Measurements from ENCODE around the gene IL4I1.
A peak's percentile ranks its signal among the peaks of the same experiment; 100 is the strongest.
"Not testable (repeated sequence)": the region's sequence is repeated elsewhere in the genome, so short reads cannot be mapped to it uniquely, and the experiment has no call there.

The IL4I1 gene, protein sequence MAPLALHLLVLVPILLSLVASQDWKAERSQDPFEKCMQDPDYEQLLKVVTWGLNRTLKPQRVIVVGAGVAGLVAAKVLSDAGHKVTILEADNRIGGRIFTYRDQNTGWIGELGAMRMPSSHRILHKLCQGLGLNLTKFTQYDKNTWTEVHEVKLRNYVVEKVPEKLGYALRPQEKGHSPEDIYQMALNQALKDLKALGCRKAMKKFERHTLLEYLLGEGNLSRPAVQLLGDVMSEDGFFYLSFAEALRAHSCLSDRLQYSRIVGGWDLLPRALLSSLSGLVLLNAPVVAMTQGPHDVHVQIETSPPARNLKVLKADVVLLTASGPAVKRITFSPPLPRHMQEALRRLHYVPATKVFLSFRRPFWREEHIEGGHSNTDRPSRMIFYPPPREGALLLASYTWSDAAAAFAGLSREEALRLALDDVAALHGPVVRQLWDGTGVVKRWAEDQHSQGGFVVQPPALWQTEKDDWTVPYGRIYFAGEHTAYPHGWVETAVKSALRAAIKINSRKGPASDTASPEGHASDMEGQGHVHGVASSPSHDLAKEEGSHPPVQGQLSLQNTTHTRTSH

DNA sequence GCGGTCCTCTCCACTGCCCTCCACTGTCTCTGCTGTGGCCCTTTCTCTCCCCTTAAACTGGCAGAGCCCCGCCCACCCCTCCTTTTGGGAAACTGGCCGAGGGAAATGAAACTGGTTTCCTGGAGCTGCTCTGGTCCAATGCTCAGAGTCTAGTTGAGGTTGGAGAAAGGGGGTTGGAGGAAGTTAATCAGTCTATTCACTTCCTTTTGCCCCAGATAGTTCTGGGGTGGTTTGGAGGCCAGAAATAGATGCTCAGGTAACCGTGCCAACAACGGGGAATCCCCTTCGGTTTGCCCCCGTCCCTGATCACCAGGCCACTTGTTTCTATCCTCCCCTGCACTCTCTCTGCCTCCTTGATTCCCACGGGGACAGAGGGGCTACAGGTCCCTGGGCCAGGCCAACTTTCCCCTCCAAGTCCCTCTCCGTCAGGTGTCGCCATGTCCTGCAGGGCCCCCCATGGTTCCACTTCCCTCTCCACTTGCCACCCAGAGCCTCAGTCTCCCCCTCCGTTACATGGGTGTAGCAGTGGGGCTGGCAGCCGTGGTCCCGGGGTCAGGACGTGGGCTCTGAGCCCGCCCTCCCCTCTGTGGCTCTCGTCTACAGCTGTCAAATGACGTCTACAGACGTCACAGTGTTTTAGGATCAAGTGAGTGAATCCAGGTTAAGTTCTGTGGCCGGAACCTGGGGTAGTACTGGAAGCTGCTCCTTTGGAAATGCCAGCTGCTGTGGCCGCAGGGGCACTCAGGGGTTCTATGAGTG is at the start of gene IL4I1:
Gene IL4I1, minus strand, starts transcription at position 25 of the 759 bp plus-strand sequence. CDS start 727 bp downstream, outside the sequence.
- no peak for DNase-seq (ENCODE audit: low spot score)

DNA sequence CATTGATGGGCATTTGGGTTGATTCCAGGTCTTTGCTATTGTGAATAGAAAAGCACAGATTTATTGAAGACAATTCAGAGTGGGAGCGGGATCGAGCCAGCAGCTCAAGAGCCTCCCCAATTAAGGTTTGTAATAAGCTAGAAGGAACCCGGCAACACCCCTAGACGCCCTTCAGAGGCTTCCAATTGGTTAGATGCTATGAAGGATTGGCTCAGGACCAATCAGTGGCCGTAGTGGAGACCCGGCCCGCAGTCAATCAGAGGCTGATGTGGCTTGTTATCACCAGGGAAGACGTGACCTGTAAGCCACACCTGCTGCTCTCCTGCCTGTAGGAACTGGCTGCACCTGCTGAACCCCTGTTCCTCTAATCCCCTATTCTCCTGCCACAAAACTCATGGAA is 49.7 kb upstream of the IL4I1 start:
- no peak for DNase-seq (ENCODE audit: low spot score)

DNA sequence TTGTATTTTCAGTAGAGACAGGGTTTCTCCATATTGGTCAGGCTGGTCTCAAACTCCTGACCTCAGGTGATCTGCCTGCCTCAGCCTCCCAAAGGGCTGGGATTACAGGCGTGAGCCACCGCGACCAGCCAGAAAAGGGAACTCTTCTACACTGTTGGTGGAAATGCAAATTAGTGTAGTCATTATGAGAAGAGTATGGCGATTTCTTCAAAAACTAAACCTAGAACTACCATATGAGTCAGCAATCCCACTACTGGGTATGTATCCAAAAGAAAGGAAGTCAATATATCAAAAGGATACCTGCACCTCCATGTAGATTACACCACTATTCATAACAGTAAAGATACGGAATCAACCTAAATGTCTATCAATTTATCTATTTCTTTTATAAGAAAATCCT is 47.9 kb upstream of the IL4I1 start:
- DNase-seq (ENCODE audit: low spot score): not testable (repeated sequence)

- DNase-seq (ENCODE audit: low spot score): no peak
These were observed 43.8 kb upstream of the IL4I1 start for GRCh38 chr19:49940482-49940791.

GRCh38 chr19:49939721-49940481 is 43.2 kb upstream of the IL4I1 start:
- no peak for DNase-seq (ENCODE audit: low spot score)

- no peak for DNase-seq (ENCODE audit: low spot score)
These were observed 42.0 kb upstream of the IL4I1 start for GRCh38 chr19:49938662-49939061.

GRCh38 chr19:49937750-49938381 is 41.2 kb upstream of the IL4I1 start:
- peak; percentile 83 for DNase-seq (ENCODE audit: low spot score)

GRCh38 chr19:49936549-49936948 is 39.9 kb upstream of the IL4I1 start:
- no peak for DNase-seq (ENCODE audit: low spot score)

DNA sequence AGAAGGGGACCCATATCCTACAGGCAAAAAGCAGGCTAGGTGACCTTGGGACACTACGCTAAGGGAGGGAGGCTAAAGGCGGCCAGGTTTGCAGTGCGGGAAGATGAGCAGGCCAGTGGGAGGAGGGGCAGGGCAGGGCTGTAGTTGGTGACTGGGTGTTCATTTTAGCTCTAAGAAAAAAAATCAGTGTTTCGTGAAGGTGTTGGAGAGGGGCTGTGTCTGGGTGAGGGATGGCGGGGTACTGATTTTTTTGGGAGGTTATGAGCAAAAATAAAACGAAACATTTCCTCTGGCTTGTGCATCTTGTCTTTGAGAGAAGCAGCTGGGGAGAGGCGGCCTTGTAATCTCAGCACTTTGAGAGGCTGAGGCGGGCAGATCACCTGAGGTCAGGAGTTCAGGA is 37.0 kb upstream of the IL4I1 start:
- DNase-seq (ENCODE audit: low spot score): no peak

DNA sequence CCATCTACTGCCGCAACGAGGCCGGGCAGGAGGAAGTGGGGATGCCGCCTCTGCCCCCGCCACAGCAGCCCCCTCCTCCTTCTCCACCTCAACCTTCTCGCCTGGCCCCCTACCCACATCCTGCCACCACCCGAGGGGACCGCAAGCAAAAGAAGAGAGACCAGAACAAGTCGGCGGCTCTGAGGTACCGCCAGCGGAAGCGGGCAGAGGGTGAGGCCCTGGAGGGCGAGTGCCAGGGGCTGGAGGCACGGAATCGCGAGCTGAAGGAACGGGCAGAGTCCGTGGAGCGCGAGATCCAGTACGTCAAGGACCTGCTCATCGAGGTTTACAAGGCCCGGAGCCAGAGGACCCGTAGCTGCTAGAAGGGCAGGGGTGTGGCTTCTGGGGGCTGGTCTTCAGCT is 36.0 kb upstream of the IL4I1 start:
- no peak for DNase-seq (ENCODE audit: low spot score)

- DNase-seq (ENCODE audit: low spot score): no peak
These were observed 35.4 kb upstream of the IL4I1 start for GRCh38 chr19:49932041-49932451.

GRCh38 chr19:49931293-49932040 is 34.8 kb upstream of the IL4I1 start:
- no peak for DNase-seq (ENCODE audit: low spot score)

- no peak for DNase-seq (ENCODE audit: low spot score)
These were observed 33.9 kb upstream of the IL4I1 start for GRCh38 chr19:49930483-49931011.

GRCh38 chr19:49929611-49930482 is 33.2 kb upstream of the IL4I1 start:
- peak; percentile 94 for DNase-seq (ENCODE audit: low spot score)

GRCh38 chr19:49929121-49929610 is 32.5 kb upstream of the IL4I1 start, which contains the start of the genes ATF5 and NUP62:
Gene ATF5 (plus strand): TSS chr19:49929205. CDS start chr19:49930851, 1,646 bp downstream.
Gene NUP62 (minus strand): TSS chr19:49929504. CDS start chr19:49909807, 19,697 bp downstream.
- peak; percentile 89 for DNase-seq (ENCODE audit: low spot score)

DNA sequence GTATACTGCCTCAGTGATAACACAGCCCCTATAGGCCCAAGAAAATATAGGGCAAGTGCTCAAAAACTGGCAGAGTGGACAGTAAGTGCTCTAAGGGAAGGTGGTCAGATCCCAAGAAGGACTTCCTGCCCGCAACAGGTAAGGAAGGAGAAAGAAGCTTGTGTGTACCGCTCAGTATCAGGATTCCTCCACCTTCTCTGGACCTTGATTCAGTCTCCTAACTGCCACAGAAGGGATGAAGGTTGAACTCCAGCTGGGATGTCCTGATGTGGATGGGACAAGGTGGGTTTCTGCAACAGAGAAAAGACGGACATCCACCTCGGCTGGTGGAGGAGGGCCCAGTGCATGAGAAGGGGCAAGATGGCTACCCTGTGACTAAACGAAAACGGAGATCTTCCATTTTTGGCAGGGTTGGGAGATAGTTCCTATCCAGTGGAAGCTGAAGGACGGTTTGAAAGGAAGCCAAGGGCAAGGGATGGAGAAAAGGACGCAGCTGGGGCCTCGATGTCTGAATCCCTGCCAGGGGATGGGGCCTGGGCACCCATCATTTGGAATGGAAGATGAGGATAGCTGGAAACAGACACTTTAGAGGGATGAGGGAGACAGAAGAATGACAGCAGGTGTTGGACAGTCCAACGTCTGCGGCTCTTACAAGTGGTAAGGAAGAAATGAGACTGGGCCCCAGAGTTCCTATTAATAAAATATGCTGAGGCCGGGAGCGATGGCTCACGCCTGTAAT is 31.0 kb upstream of the IL4I1 start:
- DNase-seq (ENCODE audit: low spot score): no peak

DNA sequence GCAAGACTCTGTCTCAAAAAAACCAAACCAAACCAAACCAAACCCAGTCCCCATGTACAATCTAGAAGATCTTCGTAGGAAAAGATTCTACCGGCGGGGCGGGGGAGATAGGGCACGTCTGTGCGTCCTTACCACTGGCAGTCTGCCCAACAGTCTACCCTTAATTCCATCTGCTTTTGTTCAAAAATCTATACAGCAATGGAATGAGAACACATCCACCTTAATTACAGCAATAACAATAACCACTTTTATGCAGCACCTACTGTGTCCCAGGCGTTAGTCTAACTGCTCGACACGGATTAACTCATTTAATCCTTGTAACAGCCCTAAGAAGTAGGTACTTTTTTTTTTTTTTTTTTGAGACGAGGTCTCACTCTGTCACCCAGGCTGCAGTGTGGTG is 29.8 kb upstream of the IL4I1 start:
- no peak for DNase-seq (ENCODE audit: low spot score)

DNA sequence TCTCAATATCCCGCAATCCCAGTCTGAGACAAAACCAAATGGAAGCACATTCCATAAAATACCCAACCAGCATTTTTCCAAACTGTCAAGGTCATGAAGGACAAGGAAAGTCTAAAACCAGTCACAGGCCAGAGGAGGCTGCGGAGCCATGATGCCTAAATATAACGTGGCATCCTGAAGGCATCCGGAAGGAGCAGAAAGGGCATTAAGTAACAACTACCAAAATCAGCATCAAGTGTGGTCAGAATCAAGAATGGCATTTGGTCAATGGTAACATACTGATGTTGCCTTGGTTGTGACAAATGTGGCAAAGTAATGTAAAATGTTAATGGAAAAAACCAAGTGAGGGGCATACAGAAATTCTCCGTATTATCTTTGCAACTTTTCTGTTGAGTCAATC is 28.8 kb upstream of the IL4I1 start:
- no peak for DNase-seq (ENCODE audit: low spot score)

GRCh38 chr19:49924881-49925210 is 28.2 kb upstream of the IL4I1 start:
- not testable (repeated sequence) for DNase-seq (ENCODE audit: low spot score)

Data from LoVo (cell line).